ENCODE measurements around the gene ASTN2.

The ASTN2 gene

GRCh38 chr9:116873491-116873890 lies 541.4 kb downstream of the ASTN2 start:
- H3K27me3 ChIP-seq (ENCODE audit: insufficient read depth, low read depth) = no peaks in the 10 kb centered on the region
- TF ChIP-seq CTCF (conservative IDR thresholded peaks at IDR 0.05; ENCODE audit: low read depth, low read length) = no peak

GRCh38 chr9:116870566-116870965 lies 544.3 kb downstream of the ASTN2 start:
- Histone ChIP-seq H3K27ac (no peak overlapping the region), H3K27me3 (ENCODE audit: insufficient read depth, low read depth) (no peaks in the 10 kb centered on the region), H3K36me3 (ENCODE audit: insufficient read depth) (no peaks in the 10 kb centered on the region), H4K20me1 (ENCODE audit: insufficient read depth) (no peaks in the 10 kb centered on the region), H3K9ac (no peak overlapping the region), H3K4me2 (no peak overlapping the region), H3K79me2 (ENCODE audit: insufficient read depth, low read depth) (no peaks in the 10 kb centered on the region), H2AFZ (ENCODE audit: low read depth) (no peak overlapping the region), H3K4me3 (IDR thresholded peaks at IDR 0.05; ENCODE audit: insufficient read depth, low read depth, low read length) (no peak overlapping the region), H3K4me1 (ENCODE audit: low read depth, poor library complexity, severe bottlenecking) (no peaks in the 10 kb centered on the region)
- no peak for TF ChIP-seq CTCF (conservative IDR thresholded peaks at IDR 0.05; ENCODE audit: low read depth, low read length)

More at GRCh38 chr9:116873491-116873890, 541.4 kb downstream of the ASTN2 start:
- H3K4me2 ChIP-seq = no peak overlapping the region
- no peaks in the 10 kb centered on the region for H3K79me2 ChIP-seq (ENCODE audit: insufficient read depth, low read depth)
- H3K9ac ChIP-seq = no peak overlapping the region
- H3K27ac ChIP-seq = no peak overlapping the region
- no peaks in the 10 kb centered on the region; the same call in 1 of the 2 replicates for H3K36me3 ChIP-seq (ENCODE audit: insufficient read depth)
- no peaks in the 10 kb centered on the region for H3K4me1 ChIP-seq (ENCODE audit: low read depth, poor library complexity, severe bottlenecking)
- H3K4me3 ChIP-seq (IDR thresholded peaks at IDR 0.05; ENCODE audit: insufficient read depth, low read depth, low read length) = no peak overlapping the region
- no peaks in the 10 kb centered on the region for H4K20me1 ChIP-seq (ENCODE audit: insufficient read depth)
- no peak overlapping the region for H2AFZ ChIP-seq (ENCODE audit: low read depth)

GRCh38 chr9:116868201-116868600 lies 546.7 kb downstream of the ASTN2 start:
- no peaks in the 10 kb centered on the region for H3K27me3 ChIP-seq (ENCODE audit: insufficient read depth, low read depth)
- no peak overlapping the region for H2AFZ ChIP-seq (ENCODE audit: low read depth)
- no peak overlapping the region for H3K4me2 ChIP-seq
- H3K4me3 ChIP-seq (IDR thresholded peaks at IDR 0.05; ENCODE audit: insufficient read depth, low read depth, low read length) = no peak overlapping the region
- no peaks in the 10 kb centered on the region for H3K4me1 ChIP-seq (ENCODE audit: low read depth, poor library complexity, severe bottlenecking)
- H4K20me1 ChIP-seq (ENCODE audit: insufficient read depth) = no peaks in the 10 kb centered on the region
- H3K36me3 ChIP-seq (ENCODE audit: insufficient read depth) = no peaks in the 10 kb centered on the region
- no peak overlapping the region for H3K27ac ChIP-seq
- no peaks in the 10 kb centered on the region for H3K79me2 ChIP-seq (ENCODE audit: insufficient read depth, low read depth)
- no peak overlapping the region for H3K9ac ChIP-seq
- no peak for TF ChIP-seq CTCF (conservative IDR thresholded peaks at IDR 0.05; ENCODE audit: low read depth, low read length)

- H3K4me3 ChIP-seq (IDR thresholded peaks at IDR 0.05; ENCODE audit: insufficient read depth, low read depth, low read length) = no peak overlapping the region
- H3K27me3 ChIP-seq (ENCODE audit: insufficient read depth, low read depth) = no peaks in the 10 kb centered on the region
- H3K4me2 ChIP-seq = no peak overlapping the region
These were observed 553.5 kb downstream of the ASTN2 start for GRCh38 chr9:116861321-116861720.

More at GRCh38 chr9:116861321-116861720, 553.5 kb downstream of the ASTN2 start:
- no peak overlapping the region for H2AFZ ChIP-seq (ENCODE audit: low read depth)
- no peak overlapping the region for H3K27ac ChIP-seq
- no peak overlapping the region for H3K9ac ChIP-seq
- H3K79me2 ChIP-seq (ENCODE audit: insufficient read depth, low read depth) = no peaks in the 10 kb centered on the region
- H3K4me1 ChIP-seq (ENCODE audit: low read depth, poor library complexity, severe bottlenecking) = no peaks in the 10 kb centered on the region
- H3K36me3 ChIP-seq (ENCODE audit: insufficient read depth) = no peaks in the 10 kb centered on the region
- TF ChIP-seq CTCF (conservative IDR thresholded peaks at IDR 0.05; ENCODE audit: low read depth, low read length) = no peak
- no peaks in the 10 kb centered on the region for H4K20me1 ChIP-seq (ENCODE audit: insufficient read depth)
